CD14-positive monocyte (primary cell): ENCODE results near the gene ANO2. TPM values are rescaled to one million over a fixed set of nuclear protein-coding genes. Genes with fewer than 3 reads are reported as not detected.

Source experiments
- DNase-seq, 3 donors: peaks; one replicate each; pipeline ENCODE4 v3.0.0-alpha.2; 2011 to 2022
- H2AFZ ChIP-seq: 2 replicates; pipeline ENCODE4 v1.6.0; 2012; ENCODE audit warnings: mild to moderate bottlenecking, low read depth, low read length, inconsistent platforms; ENCODE audit not compliant: insufficient read depth, poor library complexity, severe bottlenecking
- H3K27ac ChIP-seq, 2 donors: 1 replicate in 1 of 2; 2 replicates in 1 of 2; pipeline ENCODE4 v1.5.1; 2012 to 2013; ENCODE audit warnings: low read length in 2 of 2, control low read depth in 1 of 2, inconsistent platforms in 1 of 2, low read depth in 1 of 2, mild to moderate bottlenecking in 1 of 2
- H3K27me3 ChIP-seq, 2 donors: one replicate each; pipeline versions ENCODE4 v1.6.0 to v1.6.1; 2011 to 2013; ENCODE audit warnings: low read length in 2 of 2; ENCODE audit not compliant: control insufficient read depth in 2 of 2, insufficient read depth in 2 of 2
- H3K36me3 ChIP-seq, 2 donors: replicated peaks in 1 of 2; 1 replicate in 1 of 2; 2 replicates in 1 of 2; pipeline versions ENCODE4 v1.5.1 to v1.6.1; 2012 to 2013; ENCODE audit warnings: low read length in 2 of 2, control low read depth in 1 of 2, inconsistent platforms in 1 of 2, mild to moderate bottlenecking in 1 of 2; ENCODE audit not compliant: insufficient read depth in 2 of 2, control insufficient read depth in 1 of 2
- H3K4me1 ChIP-seq, 2 donors: 1 replicate in 1 of 2; 2 replicates in 1 of 2; pipeline versions ENCODE4 v1.5.1 to v1.6.1; 2012 to 2013; ENCODE audit warnings: low read length in 2 of 2, control low read depth in 1 of 2, inconsistent platforms in 1 of 2, mild to moderate bottlenecking in 1 of 2, moderate library complexity in 1 of 2; ENCODE audit not compliant: insufficient read depth in 2 of 2, control insufficient read depth in 1 of 2
- H3K4me2 ChIP-seq: replicated peaks from 2 replicates; pipeline ENCODE3; 2012; ENCODE audit warnings: low read length, moderate library complexity, mild to moderate bottlenecking; ENCODE audit not compliant: poor library complexity, severe bottlenecking; ENCODE audit errors: extremely low read depth
- H3K4me3 ChIP-seq, 3 experiments: fragments of 200-600 bp in 1 of 3; sonication (generic) in 1 of 3; replicated peaks in 1 of 3; 1 replicate in 2 of 3; 2 replicates in 1 of 3; pipeline ENCODE4 v1.5.1; 2011 to 2013; ENCODE audit warnings: low read length in 3 of 3, mild to moderate bottlenecking in 3 of 3, control low read depth in 2 of 3, low read depth in 2 of 3, inconsistent platforms in 1 of 3, moderate library complexity in 1 of 3
- H3K79me2 ChIP-seq: 2 replicates; pipeline ENCODE4 v1.6.0; 2012; ENCODE audit warnings: mild to moderate bottlenecking, control low read depth, inconsistent platforms, low read length, moderate library complexity; ENCODE audit not compliant: insufficient read depth
- H3K9ac ChIP-seq: 2 replicates; pipeline ENCODE4 v1.6.0; 2017; ENCODE audit warnings: low read length, mild to moderate bottlenecking; ENCODE audit not compliant: insufficient read depth, poor library complexity, severe bottlenecking
- H3K9me3 ChIP-seq, 2 donors: replicated peaks in 1 of 2; 1 replicate in 1 of 2; 2 replicates in 1 of 2; pipeline versions ENCODE4 v1.5.1 to v1.6.1; 2012 to 2013; ENCODE audit warnings: low read length in 2 of 2, control low read depth in 1 of 2; ENCODE audit not compliant: control insufficient read depth in 1 of 2, insufficient read depth in 1 of 2
- H4K20me1 ChIP-seq: 2 replicates; pipeline ENCODE4 v1.6.0; 2012; ENCODE audit warnings: mild to moderate bottlenecking, low read length, control low read depth, moderate library complexity; ENCODE audit not compliant: insufficient read depth
- H3K27ac Mint-ChIP-seq, 7 donors: one replicate each; pipeline ENCODE4 v1.8.0; 2020; ENCODE audit warnings: mild to moderate bottlenecking in 7 of 7, mixed read lengths in 7 of 7, moderate library complexity in 6 of 7, inconsistent platforms in 2 of 7
- H3K27me3 Mint-ChIP-seq, 3 donors: one replicate each; pipeline ENCODE4 v1.8.0; 2021 to 2022; ENCODE audit warnings: low read depth in 3 of 3, mild to moderate bottlenecking in 3 of 3, mixed read lengths in 3 of 3, moderate library complexity in 3 of 3, inconsistent platforms in 1 of 3
- H3K36me3 Mint-ChIP-seq, 2 donors: one replicate each; pipeline ENCODE4 v1.8.0; 2020; ENCODE audit warnings: mixed read lengths in 2 of 2, inconsistent platforms in 1 of 2, mild to moderate bottlenecking in 1 of 2
- H3K4me1 Mint-ChIP-seq: one replicate; pipeline ENCODE4 v1.8.0; 2020; ENCODE audit warnings: mild to moderate bottlenecking, mixed read lengths
- H3K4me3 Mint-ChIP-seq, 2 donors: one replicate each; pipeline ENCODE4 v1.8.0; 2020; ENCODE audit warnings: mild to moderate bottlenecking in 2 of 2, mixed read lengths in 2 of 2, moderate library complexity in 1 of 2
- H3K9me3 Mint-ChIP-seq, 7 donors: one replicate each; pipeline ENCODE4 v1.8.0; 2020 to 2022; ENCODE audit warnings: mixed read lengths in 7 of 7, mild to moderate bottlenecking in 6 of 7, moderate library complexity in 6 of 7, inconsistent platforms in 2 of 7
- CTCF ChIP-seq: fragments of 200-600 bp; IDR thresholded peaks from one replicate; pipeline ENCODE4 v1.8.0; 2022; ENCODE audit warnings: antibody characterized with exemption, mild to moderate bottlenecking
- WGBS: methylation state at CpG from one replicate; pipeline ENCODE4 v1.1.5; 2013; ENCODE audit warnings: missing lambda C conversion rate; ENCODE audit not compliant: insufficient coverage; 5-methylcytosine and 5-hydroxymethylcytosine counted together
- intact Hi-C, 2 donors: fragments of 100-400 bp; cut with micrococcal nuclease; formaldehyde crosslinking; loops; one replicate each; pipeline versions ENCODE4 v1.15.0 to v1.15.1; 2023
- polyA plus RNA-seq, 3 donors: library from polyadenylated mRNA; depleted of rRNA in 1 of 3; unstranded in 2 of 3; stranded (reverse) in 1 of 3; fragments of 300-500 nt in 2 of 3; fragments of >200 nt in 1 of 3; fragmentation: Illumina TruSeq in 2 of 3; gene quantifications; 1 replicate in 2 of 3; 2 replicates in 1 of 3; pipeline ENCODE4 v1.2.3, GENCODE V29; 2012 to 2021

Gene ANO2
- polyA plus RNA-seq, 3 donors = not detected

GRCh38 chr12:5656836-5657235, 288.2 kb downstream of the ANO2 start:
- no peaks in the 10 kb centered on the region for H3K27me3 ChIP-seq
- no peak overlapping the region for H3K9ac ChIP-seq
- no peak overlapping the region for H2AFZ ChIP-seq
- no peak for DNase-seq
- TF ChIP-seq CTCF = no peak
- Mint-ChIP-seq H3K27ac (no peak overlapping the region), H3K4me3 (no peak overlapping the region), H3K4me1 (no peaks in the 10 kb centered on the region), H3K9me3 (no peaks in the 10 kb centered on the region), H3K36me3 (no peaks in the 10 kb centered on the region), H3K27me3 (peaks cover 0 to 2% (median 0%) of the 10 kb centered on the region in 3 donors)
- WGBS = 58% methylated on average over 1 of the region's 4 CpGs
- intact Hi-C loops = no loop called here
- H3K4me3 ChIP-seq = no peak overlapping the region
- no peaks in the 10 kb centered on the region for H4K20me1 ChIP-seq
- no peaks in the 10 kb centered on the region for H3K36me3 ChIP-seq
- no peak overlapping the region for H3K4me2 ChIP-seq
- no peaks in the 10 kb centered on the region for H3K4me1 ChIP-seq
- H3K9me3 ChIP-seq = no peaks in the 10 kb centered on the region
- no peaks in the 10 kb centered on the region for H3K79me2 ChIP-seq
- no peak overlapping the region for H3K27ac ChIP-seq

- H3K4me3 Mint-ChIP-seq = no peak overlapping the region
- no peak overlapping the region for H2AFZ ChIP-seq
- H4K20me1 ChIP-seq = no peaks in the 10 kb centered on the region
- no peak overlapping the region for H3K27ac Mint-ChIP-seq
- DNase-seq = no peak
- H3K9ac ChIP-seq = no peak overlapping the region
- H3K4me2 ChIP-seq = no peak overlapping the region
- intact Hi-C loops = no loop called here
- no peak overlapping the region for H3K27ac ChIP-seq
- H3K79me2 ChIP-seq = no peaks in the 10 kb centered on the region
- no peaks in the 10 kb centered on the region for H3K9me3 Mint-ChIP-seq
- peaks cover 0 to 2% (median 2%) of the 10 kb centered on the region in 3 donors for H3K27me3 Mint-ChIP-seq
- H3K4me1 Mint-ChIP-seq = no peaks in the 10 kb centered on the region
- no peaks in the 10 kb centered on the region for H3K4me1 ChIP-seq
- H3K4me3 ChIP-seq = no peak overlapping the region
- no peak for TF ChIP-seq CTCF
- H3K9me3 ChIP-seq = no peaks in the 10 kb centered on the region
- H3K27me3 ChIP-seq = no peaks in the 10 kb centered on the region
- H3K36me3 ChIP-seq = no peaks in the 10 kb centered on the region
- WGBS = 88% methylated on average over 2 of the region's 3 CpGs
- no peaks in the 10 kb centered on the region for H3K36me3 Mint-ChIP-seq
These were observed 289.9 kb downstream of the ANO2 start for GRCh38 chr12:5655120-5655519.
